HG02759 (cell line): ENCODE data around the gene EXOSC9.
A peak's percentile ranks its signal among the peaks of the same experiment; 100 is the strongest.
"Not testable (repeated sequence)": the region's sequence is repeated elsewhere in the genome, so short reads cannot be mapped to it uniquely, and the experiment has no call there.

Source experiments
- ATAC-seq: cut with Tn5 transposase; IDR thresholded peaks from one replicate; pipeline ENCODE4 v1.9.1; 2021; ENCODE audit warnings: mild to moderate bottlenecking, moderate library complexity; ENCODE audit not compliant: unreplicated experiment

The EXOSC9 gene

GRCh38 chr4:121800961-121801714 lies at the start of gene EXOSC9:
Gene EXOSC9, plus strand, starts transcription at chr4:121801323. Its CDS starts 102 bp downstream, at chr4:121801425.
- ATAC-seq: peak; percentile 85

- not testable (repeated sequence) for ATAC-seq
Observed at GRCh38 chr4:121752142-121752541, 49.0 kb upstream of the EXOSC9 start.

GRCh38 chr4:121758925-121759568 lies 42.1 kb upstream of the EXOSC9 start:
- no peak for ATAC-seq

GRCh38 chr4:121760205-121760604 lies 40.9 kb upstream of the EXOSC9 start:
- ATAC-seq: no peak

- ATAC-seq: no peak
Observed at GRCh38 chr4:121764303-121764701, 36.8 kb upstream of the EXOSC9 start.

- no peak for ATAC-seq
Observed at GRCh38 chr4:121764702-121765367, 36.3 kb upstream of the EXOSC9 start, which contains the start of gene SMIM43. Gene SMIM43, minus strand, starts transcription at chr4:121765164. Its CDS starts 59 bp downstream, at chr4:121765105.

GRCh38 chr4:121765368-121765705 lies 35.8 kb upstream of the EXOSC9 start:
- ATAC-seq: no peak

GRCh38 chr4:121765971-121766538 lies 35.1 kb upstream of the EXOSC9 start:
- no peak for ATAC-seq

- no peak for ATAC-seq
Observed at GRCh38 chr4:121767166-121767565, 34.0 kb upstream of the EXOSC9 start.

GRCh38 chr4:121769341-121769740 lies 31.8 kb upstream of the EXOSC9 start:
- ATAC-seq: no peak

- no peak for ATAC-seq
Observed at GRCh38 chr4:121771869-121772268, 29.3 kb upstream of the EXOSC9 start.

- no peak for ATAC-seq
Observed at GRCh38 chr4:121773883-121774282, 27.2 kb upstream of the EXOSC9 start.

GRCh38 chr4:121776610-121777401 lies 24.3 kb upstream of the EXOSC9 start:
- ATAC-seq: no peak

GRCh38 chr4:121777625-121778024 lies 23.5 kb upstream of the EXOSC9 start:
- no peak for ATAC-seq

GRCh38 chr4:121778991-121779628 lies 22.0 kb upstream of the EXOSC9 start:
- no peak for ATAC-seq

- no peak for ATAC-seq
Observed at GRCh38 chr4:121783210-121783609, 17.9 kb upstream of the EXOSC9 start.

- ATAC-seq: no peak
Observed at GRCh38 chr4:121784401-121784800, 16.7 kb upstream of the EXOSC9 start.

- ATAC-seq: no peak
Observed at GRCh38 chr4:121784975-121785374, 16.1 kb upstream of the EXOSC9 start.

GRCh38 chr4:121785479-121785878 lies 15.6 kb upstream of the EXOSC9 start:
- ATAC-seq: no peak

GRCh38 chr4:121786221-121786620 lies 14.9 kb upstream of the EXOSC9 start:
- ATAC-seq: no peak
